ENCODE measurements around the gene CAMK1G. TPM values are rescaled to one million over a fixed set of nuclear protein-coding genes. Genes with fewer than 3 reads are reported as not detected.

The CAMK1G gene
- polyA plus RNA-seq, 1 donor (not counting 4 experiments of a cell fraction or from before 2014, with no cell fraction given), result not detected

- Histone ChIP-seq H3K27me3 (ENCODE audit: control insufficient read depth, extremely low read depth, insufficient read depth, low read length) (no peaks in the 10 kb centered on the region), H4K20me1 (ENCODE audit: control insufficient read depth, extremely low read depth, insufficient read depth, low read length) (peaks cover 58% of the 10 kb centered on the region), H3K79me2 (ENCODE audit: control insufficient read depth, insufficient read depth, low read length) (no peaks in the 10 kb centered on the region), H3K4me1 (ENCODE audit: control insufficient read depth, extremely low read depth, insufficient read depth, low read length) (no peaks in the 10 kb centered on the region), H2AFZ (ENCODE audit: control insufficient read depth, low read length) (no peak overlapping the region), H3K4me3 (ENCODE audit: control insufficient read depth in 2 of 3, extremely low read depth in 1 of 3, insufficient read depth in 2 of 3, low read depth in 1 of 3, low read length in 3 of 3) (no peak overlapping the region), H3K9me3 (ENCODE audit: control insufficient read depth, low read depth, low read length) (no peaks in the 10 kb centered on the region), H3K4me2 (ENCODE audit: control insufficient read depth, extremely low read depth, insufficient read depth, low read depth, low read length) (no peak overlapping the region), H3K9ac (ENCODE audit: control insufficient read depth, extremely low read depth, insufficient read depth, low read length) (no peak overlapping the region), H3K27ac (ENCODE audit: control insufficient read depth, insufficient read depth, low read length) (peak overlapping the region; percentile 6), H3K36me3 (ENCODE audit: control insufficient read depth in 2 of 2, extremely low read depth in 1 of 2, insufficient read depth in 2 of 2, low read length in 2 of 2) (peaks cover 32 to 46% of the 10 kb centered on the region in 2 experiments), H3K9me1 (ENCODE audit: control insufficient read depth, extremely low read depth, insufficient read depth, low read length) (peaks cover 2% of the 10 kb centered on the region)
- peak; percentile 59 for DNase-seq (ENCODE audit: low read depth, low spot score)
- TF ChIP-seq EZH2 (IDR thresholded peaks at IDR 0.05; ENCODE audit: low read length) (no peak), CTCF (optimal IDR thresholded peaks at IDR 0.05 in 1 of 3, IDR thresholded peaks at IDR 0.05 in 1 of 3, conservative IDR thresholded peaks at IDR 0.05 in 1 of 3; ENCODE audit: extremely low read depth in 1 of 3, insufficient read depth in 2 of 3, low read length in 3 of 3) (no peak)
- peak; percentile 81 for FAIRE-seq
- dilution Hi-C loops (cut with MboI; ENCODE audit: extremely low pct_ligation_motif_present, low sequenced_read_pairs), result no loop called here
Measured at GRCh38 chr1:209613400-209614150, 30.1 kb downstream of the CAMK1G start.

- TF ChIP-seq CTCF (optimal IDR thresholded peaks at IDR 0.05 in 1 of 3, IDR thresholded peaks at IDR 0.05 in 1 of 3, conservative IDR thresholded peaks at IDR 0.05 in 1 of 3; ENCODE audit: extremely low read depth in 1 of 3, insufficient read depth in 2 of 3, low read length in 3 of 3) (no peak), EZH2 (IDR thresholded peaks at IDR 0.05; ENCODE audit: low read length) (no peak)
- dilution Hi-C loops (cut with MboI; ENCODE audit: extremely low pct_ligation_motif_present, low sequenced_read_pairs), result no loop called here
- H3K27me3 ChIP-seq (ENCODE audit: control insufficient read depth, extremely low read depth, insufficient read depth, low read length), result no peaks in the 10 kb centered on the region
- no peak overlapping the region for H3K9ac ChIP-seq (ENCODE audit: control insufficient read depth, extremely low read depth, insufficient read depth, low read length)
- no peak overlapping the region for H2AFZ ChIP-seq (ENCODE audit: control insufficient read depth, low read length)
- no peaks in the 10 kb centered on the region for H3K4me1 ChIP-seq (ENCODE audit: control insufficient read depth, extremely low read depth, insufficient read depth, low read length)
- peaks cover 63% of the 10 kb centered on the region for H4K20me1 ChIP-seq (ENCODE audit: control insufficient read depth, extremely low read depth, insufficient read depth, low read length)
- no peaks in the 10 kb centered on the region for H3K79me2 ChIP-seq (ENCODE audit: control insufficient read depth, insufficient read depth, low read length)
- no peaks in the 10 kb centered on the region for H3K9me3 ChIP-seq (ENCODE audit: control insufficient read depth, low read depth, low read length)
- peaks cover 2% of the 10 kb centered on the region for H3K9me1 ChIP-seq (ENCODE audit: control insufficient read depth, extremely low read depth, insufficient read depth, low read length)
- no peak overlapping the region for H3K4me3 ChIP-seq (ENCODE audit: control insufficient read depth in 2 of 3, extremely low read depth in 1 of 3, insufficient read depth in 2 of 3, low read depth in 1 of 3, low read length in 3 of 3)
- DNase-seq (ENCODE audit: low read depth, low spot score) (peak; percentile 55), FAIRE-seq (no peak)
- H3K36me3 ChIP-seq (ENCODE audit: control insufficient read depth in 2 of 2, extremely low read depth in 1 of 2, insufficient read depth in 2 of 2, low read length in 2 of 2), result peaks cover 37 to 52% of the 10 kb centered on the region in 2 experiments
- no peak overlapping the region for H3K27ac ChIP-seq (ENCODE audit: control insufficient read depth, insufficient read depth, low read length)
- no peak overlapping the region for H3K4me2 ChIP-seq (ENCODE audit: control insufficient read depth, extremely low read depth, insufficient read depth, low read depth, low read length)
Measured at GRCh38 chr1:209614151-209614420, 30.6 kb downstream of the CAMK1G start.
